Stimulated activated CD8-positive, alpha-beta memory T cell treated with anti-CD3 and anti-CD28 coated beads, Interleukin-7, amount 100 ng/mL, for 4 hours (primary cell): ENCODE data around the gene TOX2.

Experiments
- DNase-seq, 2 donors: peaks; one replicate each; pipeline ENCODE4 v3.0.0-alpha.2; 2020; ENCODE audit warnings: low read depth in 2 of 2

The TOX2 gene

GRCh38 chr20:43916073-43916880 is 1.6 kb downstream of the TOX2 start:
- no peak for DNase-seq

DNA sequence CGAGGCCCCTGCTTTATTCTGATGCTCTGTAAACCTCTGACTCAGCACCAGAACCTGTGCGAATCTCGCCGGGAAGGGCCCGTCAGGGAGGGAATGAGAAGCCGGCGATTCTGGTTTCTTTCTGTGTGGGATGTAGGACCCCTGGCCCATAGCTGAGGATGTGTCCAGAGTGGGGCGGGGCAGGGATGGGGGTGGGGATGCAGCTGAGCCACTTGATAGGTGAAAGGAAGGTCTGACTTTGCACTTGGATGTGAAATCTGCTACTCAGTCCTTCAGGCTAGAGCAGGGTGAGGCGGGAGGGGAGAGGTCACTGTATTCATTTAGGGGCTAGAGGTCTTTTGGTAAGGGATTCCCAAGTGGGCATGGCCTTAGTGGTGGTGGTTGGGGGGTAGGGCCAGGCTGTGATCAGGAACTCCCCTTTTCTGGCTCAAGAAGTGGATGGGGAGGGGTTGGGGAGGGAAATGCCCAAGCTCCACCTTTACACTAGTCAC is 2.3 kb downstream of the TOX2 start:
- DNase-seq = no peak

DNA sequence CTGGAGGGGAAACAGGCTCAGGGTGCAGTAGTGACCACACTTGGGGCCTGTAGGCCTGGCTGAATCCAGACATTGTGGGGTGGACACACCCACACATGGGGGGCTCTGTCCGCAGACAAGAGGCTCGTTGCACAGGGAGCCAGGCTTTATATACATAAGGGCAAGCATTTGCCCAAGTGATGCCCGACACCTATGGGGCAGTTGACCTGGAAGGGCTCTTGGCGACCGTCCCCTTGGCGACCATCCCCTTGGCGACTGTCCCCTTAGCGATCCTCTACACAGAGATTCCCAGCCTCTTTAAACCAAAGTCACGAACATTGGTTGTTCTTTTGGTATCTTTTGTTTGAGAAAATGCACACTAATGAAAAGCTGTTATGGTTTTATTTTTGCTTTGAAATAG is 2.7 kb downstream of the TOX2 start:
- DNase-seq = no peak

GRCh38 chr20:43919686-43920403 is 5.2 kb downstream of the TOX2 start:
- no peak for DNase-seq

- DNase-seq = no peak
These were observed 6.1 kb downstream of the TOX2 start for GRCh38 chr20:43920797-43921196.

GRCh38 chr20:43921227-43921780 is 6.7 kb downstream of the TOX2 start:
- no peak for DNase-seq

DNA sequence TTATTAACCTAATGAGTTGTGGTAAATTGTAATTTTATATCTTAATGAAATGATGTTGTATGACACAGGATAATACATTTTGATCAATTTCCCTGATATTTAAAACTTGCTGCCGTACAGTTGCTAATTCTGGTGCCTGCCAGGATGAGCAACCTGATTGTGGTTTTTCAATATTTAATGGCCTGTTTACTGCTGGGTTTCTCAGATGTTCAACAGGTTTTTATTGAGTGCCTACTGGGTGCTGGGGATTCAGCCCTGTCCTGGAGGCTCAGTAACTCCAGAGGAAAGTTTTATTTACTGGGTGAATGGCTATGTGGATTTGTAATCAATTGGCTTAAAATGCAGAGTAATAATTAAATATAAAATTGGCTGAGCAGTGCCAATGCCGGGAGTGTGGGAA is 8.0 kb downstream of the TOX2 start:
- no peak for DNase-seq

DNA sequence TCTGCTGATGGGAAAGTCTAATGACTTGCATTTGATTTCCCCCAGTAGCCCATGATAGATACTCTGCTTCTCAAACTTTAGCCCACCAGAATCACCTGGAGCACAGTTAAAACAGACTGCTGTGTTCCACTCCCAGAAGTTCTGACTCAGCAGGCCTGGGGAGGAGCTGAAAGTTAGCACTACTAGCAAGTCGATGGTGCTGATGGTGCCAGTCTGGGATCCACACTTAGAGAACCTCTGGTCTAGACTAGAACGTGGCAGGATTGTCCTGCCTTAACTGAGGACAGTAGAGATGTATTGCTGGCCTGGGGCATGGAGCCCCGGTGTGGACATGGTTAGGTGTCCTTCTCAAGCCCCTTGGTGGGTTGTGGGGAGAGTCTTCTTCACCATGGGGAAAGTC is 8.7 kb downstream of the TOX2 start:
- no peak for DNase-seq

GRCh38 chr20:43923917-43924316 is 9.3 kb downstream of the TOX2 start:
- no peak for DNase-seq

- peak; percentile 60 to 71 for DNase-seq
These were observed 10.6 kb downstream of the TOX2 start for GRCh38 chr20:43925215-43925614.

DNA sequence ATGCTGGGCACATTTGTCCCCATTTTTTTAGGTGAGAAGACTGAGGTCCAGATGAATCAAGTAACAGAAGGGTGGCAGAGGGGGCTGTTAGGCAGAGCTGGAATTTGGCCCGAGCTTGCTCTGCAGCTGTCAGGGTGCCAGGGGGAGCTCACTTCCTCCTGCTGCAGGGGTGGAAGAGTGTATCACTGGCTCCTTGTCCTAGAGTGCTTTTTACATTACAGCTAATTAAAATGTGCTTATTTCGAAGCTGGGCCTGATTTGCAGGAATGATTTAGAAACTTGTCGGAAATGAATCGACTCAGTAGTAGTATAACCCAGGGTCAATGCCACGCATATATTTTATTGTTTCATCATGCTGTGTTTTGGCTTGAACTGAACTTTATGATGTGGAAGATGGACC is 11.1 kb downstream of the TOX2 start:
- DNase-seq = no peak

GRCh38 chr20:43926287-43927050 is 11.8 kb downstream of the TOX2 start:
- DNase-seq = no peak

DNA sequence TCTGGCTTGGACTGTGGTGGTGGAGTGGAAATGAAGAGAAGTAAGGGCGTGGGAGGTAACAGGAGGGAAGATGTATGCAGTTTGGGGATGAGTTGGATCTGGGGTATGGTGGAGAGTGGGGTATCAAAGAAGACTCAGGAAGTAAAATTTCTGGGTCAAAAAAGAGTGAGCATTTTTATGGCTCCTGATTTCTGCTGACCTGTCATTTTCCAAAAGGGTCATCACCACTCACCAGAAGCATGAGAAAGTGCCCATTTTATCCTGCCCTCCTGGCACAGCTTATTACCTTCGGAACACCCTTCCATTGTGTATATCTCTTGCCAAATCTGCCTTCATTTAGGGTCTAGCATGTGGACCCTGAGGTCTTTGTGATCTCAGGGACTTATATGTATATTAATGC is 17.3 kb downstream of the TOX2 start:
- no peak for DNase-seq

- no peak for DNase-seq
These were observed 20.2 kb downstream of the TOX2 start for GRCh38 chr20:43934833-43935232.

GRCh38 chr20:43936104-43936770 is 21.6 kb downstream of the TOX2 start:
- DNase-seq = no peak

- no peak for DNase-seq
These were observed 22.2 kb downstream of the TOX2 start for GRCh38 chr20:43936805-43937204.

DNA sequence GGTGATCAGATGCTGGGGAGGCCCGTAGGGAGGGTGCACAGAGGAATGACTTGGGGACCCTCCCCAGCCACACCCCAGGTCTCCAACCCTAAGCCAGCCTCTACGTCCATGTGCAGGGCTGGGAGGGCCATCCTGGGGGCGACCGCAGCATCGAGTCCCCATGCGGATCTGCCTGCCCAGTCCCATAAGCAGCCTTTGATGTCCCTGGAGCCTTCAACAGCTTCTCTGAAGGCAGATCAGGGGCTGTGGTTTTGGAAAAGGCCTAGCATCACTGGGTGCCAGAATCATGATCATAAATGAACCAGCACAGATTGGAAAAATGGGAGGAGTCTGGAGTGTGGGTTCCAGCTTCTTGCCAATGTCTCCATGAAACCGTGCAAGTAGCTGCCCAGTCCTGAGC is 22.9 kb downstream of the TOX2 start:
- DNase-seq = no peak

DNA sequence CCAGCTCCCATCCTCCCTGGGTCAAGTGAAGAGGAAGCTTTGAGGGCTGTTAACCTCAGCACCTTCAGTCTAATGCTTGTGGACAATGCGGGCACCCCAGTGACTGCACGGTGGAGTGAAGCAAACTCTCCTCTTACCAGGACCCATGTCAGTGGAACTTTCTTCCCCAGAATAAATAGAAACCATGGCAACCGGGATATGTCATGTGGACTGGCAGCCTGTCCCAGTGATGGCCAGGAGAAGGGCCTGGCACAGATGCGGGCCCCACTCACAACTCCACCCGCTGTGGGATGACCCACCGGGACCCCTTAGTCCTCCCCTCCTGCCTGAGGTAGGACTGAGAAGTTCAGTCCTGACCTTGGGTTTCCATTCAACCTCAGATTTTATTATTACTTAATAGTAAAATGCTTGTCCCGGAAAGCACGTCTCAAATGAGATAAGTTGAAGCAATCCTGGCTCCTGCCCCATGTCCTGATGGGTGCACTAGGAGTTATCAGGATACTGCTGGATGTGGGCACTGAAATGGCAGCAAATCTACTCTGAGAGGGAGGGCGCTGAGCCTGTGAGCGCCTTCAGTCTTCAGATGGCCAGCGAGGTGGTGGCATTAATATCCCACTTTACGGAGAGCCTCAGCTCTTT is 23.5 kb downstream of the TOX2 start:
- no peak for DNase-seq

DNA sequence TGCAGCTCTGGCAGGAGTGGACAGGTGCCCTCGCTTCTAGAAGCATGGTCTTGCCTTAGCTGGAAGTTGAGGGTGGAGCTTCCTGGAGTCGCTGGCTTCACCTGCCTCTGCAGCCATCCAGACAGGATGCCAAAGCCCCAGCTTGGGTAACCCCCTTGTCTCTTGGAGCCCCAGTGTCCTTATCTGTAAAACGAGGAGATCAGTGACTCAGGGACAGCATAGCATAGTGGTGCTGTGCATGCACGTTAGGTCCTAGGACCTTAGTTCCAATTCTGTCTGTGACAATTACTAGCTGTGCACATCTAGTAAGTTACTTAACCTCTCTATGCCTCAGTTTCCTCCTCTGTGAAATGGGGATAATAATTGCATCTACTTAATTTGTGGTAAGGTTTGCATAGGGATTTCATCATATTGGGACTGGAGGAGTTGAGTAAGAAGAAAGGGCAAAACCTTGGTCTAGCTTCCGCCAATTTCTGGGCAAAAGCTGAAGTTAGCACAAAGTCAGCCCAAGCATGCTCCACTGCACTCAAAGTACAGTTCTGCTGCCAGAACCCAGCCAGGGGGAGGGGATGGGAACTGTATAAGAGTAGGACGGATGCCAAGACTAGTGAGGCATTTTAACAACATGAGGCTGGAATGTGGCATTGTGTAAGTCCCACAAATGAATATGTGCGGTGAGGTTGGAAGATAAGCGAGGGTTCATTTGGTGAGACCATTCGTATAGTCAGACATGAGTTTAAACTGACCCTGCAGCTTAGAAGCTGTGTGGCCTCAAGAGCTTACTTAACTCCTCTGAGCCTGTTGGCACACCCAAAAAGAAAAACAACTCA is 24.5 kb downstream of the TOX2 start:
- DNase-seq = no peak

DNA sequence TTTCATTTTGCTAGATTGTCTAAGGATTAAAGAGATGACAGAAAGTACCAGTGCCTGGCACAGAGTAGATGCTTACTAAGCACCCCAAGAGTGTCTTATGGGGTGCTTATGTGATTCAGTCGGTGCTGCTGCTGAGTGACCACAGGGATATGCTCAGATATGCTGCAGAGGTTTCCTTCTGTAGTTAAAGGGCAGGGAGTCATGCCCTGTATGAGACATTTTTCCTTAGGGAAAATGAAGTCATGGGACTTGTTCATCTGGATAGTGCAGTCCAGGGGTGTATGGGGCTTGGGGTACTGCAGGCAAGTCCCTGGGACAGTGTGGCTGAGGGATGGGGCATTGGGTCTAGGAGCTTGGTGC is 25.1 kb downstream of the TOX2 start:
- no peak for DNase-seq
